Measurements from ENCODE around the gene TMEM63B.

TMEM63B gene

GRCh38 chr6:44105146-44105545, 22.2 kb upstream of the TMEM63B start:
- no peak for DNase-seq (ENCODE audit: low read depth)
- H3K4me3 ChIP-seq (ENCODE audit: low read depth, low read length) = no peak overlapping the region
- TF ChIP-seq CTCF (IDR thresholded peaks at IDR 0.05; ENCODE audit: low read depth, low read length, missing control alignments) = no peak

- H3K4me3 ChIP-seq (ENCODE audit: low read depth, low read length) = no peak overlapping the region
- TF ChIP-seq CTCF (IDR thresholded peaks at IDR 0.05; ENCODE audit: low read depth, low read length, missing control alignments) = no peak
- DNase-seq (ENCODE audit: low read depth) = no peak
Measured at GRCh38 chr6:44105993-44106740, 21.2 kb upstream of the TMEM63B start.

- no peak for TF ChIP-seq CTCF (IDR thresholded peaks at IDR 0.05; ENCODE audit: low read depth, low read length, missing control alignments)
Measured at GRCh38 chr6:44107017-44107416, 20.3 kb upstream of the TMEM63B start.

GRCh38 chr6:44108471-44108870, 18.9 kb upstream of the TMEM63B start:
- no peak for DNase-seq (ENCODE audit: low read depth)
- H3K4me3 ChIP-seq (ENCODE audit: low read depth, low read length) = no peak overlapping the region
- TF ChIP-seq CTCF (IDR thresholded peaks at IDR 0.05; ENCODE audit: low read depth, low read length, missing control alignments) = no peak

More at GRCh38 chr6:44107017-44107416, 20.3 kb upstream of the TMEM63B start:
- no peak overlapping the region for H3K4me3 ChIP-seq (ENCODE audit: low read depth, low read length)
- DNase-seq (ENCODE audit: low read depth) = no peak

- DNase-seq (ENCODE audit: low read depth) = no peak
- no peak for TF ChIP-seq CTCF (IDR thresholded peaks at IDR 0.05; ENCODE audit: low read depth, low read length, missing control alignments)
- no peak overlapping the region for H3K4me3 ChIP-seq (ENCODE audit: low read depth, low read length)
Measured at GRCh38 chr6:44109212-44109611, 18.1 kb upstream of the TMEM63B start.

GRCh38 chr6:44110005-44110676, 17.2 kb upstream of the TMEM63B start:
- DNase-seq (ENCODE audit: low read depth) = no peak
- no peak overlapping the region for H3K4me3 ChIP-seq (ENCODE audit: low read depth, low read length)
- TF ChIP-seq CTCF (IDR thresholded peaks at IDR 0.05; ENCODE audit: low read depth, low read length, missing control alignments) = no peak

Data from GM12864 (cell line).